GM12892 (cell line): ENCODE measurements around the gene FOXA2.
A peak's percentile ranks its signal among the peaks of the same experiment; 100 is the strongest.

Experiments used
- DNase-seq: peaks from one replicate; pipeline ENCODE4 v3.0.0; 2011; ENCODE audit not compliant: insufficient read length
- FAIRE-seq: peaks from 2 replicates; lab custom pipeline; 2011; peaks lifted over from hg19 to GRCh38; lab: Jason Lieb, UNC
- POLR2A ChIP-seq: IDR thresholded peaks from 2 replicates; pipeline ENCODE4 v1.6.1; 2011; ENCODE audit warnings: low read depth, low read length, control low read depth
- POLR2AphosphoS5 ChIP-seq: IDR thresholded peaks from 2 replicates; pipeline ENCODE4 v1.6.1; 2011; ENCODE audit warnings: low read depth, low read length, control low read depth
- TAF1 ChIP-seq: IDR thresholded peaks from 2 replicates; pipeline ENCODE4 v1.6.1; 2011; ENCODE audit warnings: low read depth, mild to moderate bottlenecking, control low read depth, low read length, borderline replicate concordance

FOXA2 gene

DNA sequence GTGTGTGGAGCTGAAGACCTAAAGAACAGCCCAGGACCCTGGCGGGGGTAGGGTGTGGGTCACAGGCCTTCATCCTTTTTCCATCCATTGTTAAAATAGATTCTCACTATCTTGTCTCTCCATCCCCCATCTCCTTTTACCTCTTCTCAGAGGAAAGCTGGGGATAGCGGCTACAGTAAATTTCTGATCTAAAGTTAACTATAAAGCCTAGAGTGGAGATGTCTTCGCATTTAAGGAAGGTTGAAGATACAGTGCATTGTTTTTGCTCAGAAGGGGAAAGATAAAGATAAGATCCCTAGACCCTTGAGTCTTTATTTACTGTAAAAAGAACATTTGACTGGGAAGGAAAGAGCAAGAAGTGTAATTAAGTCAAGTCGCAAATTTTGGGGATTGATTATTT lies 8.6 kb downstream of the FOXA2 start:
- TF ChIP-seq TAF1, result no peak
- TF ChIP-seq POLR2A, result no peak
- TF ChIP-seq POLR2AphosphoS5, result no peak
- DNase-seq, result no peak
- FAIRE-seq, result no peak

DNA sequence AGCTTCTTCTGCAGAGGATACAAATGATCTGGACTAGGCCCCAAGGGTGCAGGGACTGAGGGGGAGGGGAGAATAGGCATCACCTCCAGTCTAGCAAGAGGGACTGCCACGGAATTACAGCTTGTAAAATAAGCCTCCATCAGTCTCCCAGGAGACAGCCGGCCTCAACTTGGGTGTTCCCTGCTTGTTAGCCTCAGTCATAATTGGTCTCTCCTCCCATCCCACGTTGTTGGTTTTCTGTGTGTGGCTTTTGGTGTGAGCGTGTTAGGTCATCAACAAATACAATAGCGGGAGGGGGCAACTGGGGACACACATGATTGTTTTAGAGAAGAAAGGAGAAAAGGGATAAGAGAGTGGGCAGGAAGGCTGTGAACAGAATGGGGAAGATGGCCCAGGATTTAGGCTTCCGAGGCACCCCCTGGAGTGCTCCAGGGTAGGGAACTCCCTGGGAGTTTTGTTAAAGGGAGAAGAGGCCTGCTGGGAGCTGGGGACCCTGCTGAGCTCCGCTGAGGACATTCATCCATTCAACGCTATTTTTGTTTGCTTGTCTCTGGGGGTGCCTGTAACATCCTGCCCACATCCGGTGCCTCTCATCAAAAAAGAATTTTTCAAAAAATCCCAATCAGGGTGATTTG lies 9.2 kb downstream of the FOXA2 start:
- TF ChIP-seq POLR2A (no peak), POLR2AphosphoS5 (no peak), TAF1 (no peak)
- DNase-seq (no peak), FAIRE-seq (peak; percentile 9)

GRCh38 chr20:22574545-22575086 lies 9.8 kb downstream of the FOXA2 start:
- no peak for DNase-seq
- TF ChIP-seq POLR2A (no peak), POLR2AphosphoS5 (no peak), TAF1 (no peak)
- FAIRE-seq, result peak; percentile 53

- DNase-seq, result no peak
- FAIRE-seq, result no peak
- TF ChIP-seq POLR2AphosphoS5, result no peak
- no peak for TF ChIP-seq TAF1
- no peak for TF ChIP-seq POLR2A
These were observed 11.9 kb downstream of the FOXA2 start for GRCh38 chr20:22572491-22572890.

- TF ChIP-seq POLR2AphosphoS5 (no peak), TAF1 (no peak), POLR2A (no peak)
- DNase-seq (no peak), FAIRE-seq (no peak)
These were observed 12.3 kb downstream of the FOXA2 start for GRCh38 chr20:22572023-22572422.

DNA sequence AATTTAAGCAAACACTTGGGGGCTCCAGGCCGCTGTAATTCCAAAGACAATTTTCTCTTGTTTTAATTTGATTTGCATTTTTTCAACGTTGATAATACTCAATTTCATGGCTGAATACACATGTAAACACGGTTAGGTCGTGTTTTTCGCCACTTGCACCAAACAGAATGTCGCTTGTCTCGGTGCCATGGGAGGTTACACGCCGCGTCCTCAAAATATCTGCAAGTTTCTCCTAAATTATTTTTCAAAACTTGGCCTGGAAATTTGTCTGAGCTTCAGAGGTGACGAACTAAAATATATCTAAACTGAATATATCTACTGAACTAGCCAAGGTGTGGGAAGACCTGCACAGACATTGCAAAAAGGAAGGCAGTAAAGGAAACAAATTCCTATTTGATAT lies 15.0 kb downstream of the FOXA2 start:
- no peak for FAIRE-seq
- no peak for TF ChIP-seq POLR2AphosphoS5
- no peak for TF ChIP-seq POLR2A
- TF ChIP-seq TAF1, result no peak
- DNase-seq, result no peak

- FAIRE-seq, result no peak
- no peak for DNase-seq
- TF ChIP-seq POLR2A (no peak), TAF1 (no peak), POLR2AphosphoS5 (no peak)
These were observed 15.5 kb downstream of the FOXA2 start for GRCh38 chr20:22568872-22569344.

- no peak for DNase-seq
- FAIRE-seq, result no peak
- TF ChIP-seq POLR2AphosphoS5, result no peak
- no peak for TF ChIP-seq POLR2A
- no peak for TF ChIP-seq TAF1
These were observed 16.2 kb downstream of the FOXA2 start for GRCh38 chr20:22567944-22568871.

- TF ChIP-seq POLR2AphosphoS5 (no peak), TAF1 (no peak), POLR2A (no peak)
- DNase-seq (no peak), FAIRE-seq (no peak)
These were observed 17.3 kb downstream of the FOXA2 start for GRCh38 chr20:22566876-22567658.

- DNase-seq, result no peak
- FAIRE-seq, result no peak
These were observed 21.1 kb downstream of the FOXA2 start for GRCh38 chr20:22563062-22563965.

More at GRCh38 chr20:22563062-22563965, 21.1 kb downstream of the FOXA2 start:
- TF ChIP-seq POLR2AphosphoS5, result no peak
- TF ChIP-seq TAF1, result no peak
- TF ChIP-seq POLR2A, result no peak
